Activated B cell treated with CpG ODN at 0.5 μM for 24 hours (primary cell): ENCODE measurements around the gene TPD52L1. TPM values are rescaled to one million over a fixed set of nuclear protein-coding genes. Genes with fewer than 3 reads are reported as not detected.

Experiments used
- ATAC-seq: fragments of 200-7000 bp; cut with Tn5 transposase; one replicate; pipeline ENCODE4 v1.10.0; 2021; ENCODE audit warnings: low read depth, mild to moderate bottlenecking, moderate library complexity
- CTCF ChIA-PET: fragments of 350-600 bp; sonication (Branson Sonifier 250); formaldehyde crosslinking; loops from one replicate; lab custom pipeline; 2021; ENCODE audit warnings: antibody characterized with exemption; lab: Charles Lee
- POLR2A ChIA-PET: fragments of 350-600 bp; sonication (Branson Sonifier 250); formaldehyde crosslinking; loops from one replicate; lab custom pipeline; 2021; ENCODE audit warnings: antibody characterized with exemption; lab: Charles Lee
- DNase-seq: peaks from one replicate; pipeline ENCODE4 v3.0.0; 2022
- H3K27ac Mint-ChIP-seq: one replicate; pipeline ENCODE4 v1.8.0; 2020; ENCODE audit warnings: mixed read lengths
- H3K27me3 Mint-ChIP-seq: one replicate; pipeline ENCODE4 v1.8.0; 2021; ENCODE audit warnings: mixed read lengths
- H3K36me3 Mint-ChIP-seq: one replicate; pipeline ENCODE4 v1.8.0; 2021; ENCODE audit warnings: low read depth, mixed read lengths
- H3K4me1 Mint-ChIP-seq: one replicate; pipeline ENCODE4 v1.8.0; 2021; ENCODE audit warnings: mixed read lengths
- H3K4me3 Mint-ChIP-seq: one replicate; pipeline ENCODE4 v1.8.0; 2020; ENCODE audit warnings: mild to moderate bottlenecking, mixed read lengths
- H3K9me3 Mint-ChIP-seq: one replicate; pipeline ENCODE4 v1.8.0; 2020; ENCODE audit warnings: mixed read lengths
- CTCF ChIP-seq: fragments of 200-600 bp; IDR thresholded peaks from one replicate; pipeline ENCODE4 v1.8.0; 2022; ENCODE audit warnings: antibody characterized with exemption, mild to moderate bottlenecking
- intact Hi-C: fragments of 100-400 bp; cut with micrococcal nuclease; formaldehyde crosslinking; loops from one replicate; pipeline ENCODE4 v1.15.1; 2024
- total RNA-seq: library from RNA; stranded (reverse); gene quantifications from 2 replicates; pipeline ENCODE4 v1.2.3, GENCODE V29; 2022

Gene TPD52L1
- total RNA-seq, 1 donor from 2014 or later, result not detected

GRCh38 chr6:125230674-125231073 is 77.1 kb downstream of the TPD52L1 start:
- H3K27ac Mint-ChIP-seq, result no peak overlapping the region
- H3K27me3 Mint-ChIP-seq, result peaks cover 8% of the 10 kb centered on the region
- no peak for TF ChIP-seq CTCF
- DNase-seq (no peak), ATAC-seq (no peak)
- H3K4me3 Mint-ChIP-seq, result no peak overlapping the region
- no peaks in the 10 kb centered on the region for H3K4me1 Mint-ChIP-seq
- no peaks in the 10 kb centered on the region for H3K36me3 Mint-ChIP-seq
- intact Hi-C loops, result no loop called here
- H3K9me3 Mint-ChIP-seq, result no peaks in the 10 kb centered on the region
- POLR2A ChIA-PET, result no interaction called here
- CTCF ChIA-PET, result no interaction called here

GRCh38 chr6:125231133-125231532 is 77.6 kb downstream of the TPD52L1 start:
- H3K4me1 Mint-ChIP-seq, result no peaks in the 10 kb centered on the region
- intact Hi-C loops, result no loop called here
- ChIA-PET CTCF (no interaction called here), POLR2A (no interaction called here)
- DNase-seq (no peak), ATAC-seq (no peak)
- H3K27ac Mint-ChIP-seq, result no peak overlapping the region
- H3K9me3 Mint-ChIP-seq, result no peaks in the 10 kb centered on the region
- H3K27me3 Mint-ChIP-seq, result peaks cover 8% of the 10 kb centered on the region
- H3K36me3 Mint-ChIP-seq, result no peaks in the 10 kb centered on the region
- TF ChIP-seq CTCF, result no peak
- H3K4me3 Mint-ChIP-seq, result no peak overlapping the region

DNA sequence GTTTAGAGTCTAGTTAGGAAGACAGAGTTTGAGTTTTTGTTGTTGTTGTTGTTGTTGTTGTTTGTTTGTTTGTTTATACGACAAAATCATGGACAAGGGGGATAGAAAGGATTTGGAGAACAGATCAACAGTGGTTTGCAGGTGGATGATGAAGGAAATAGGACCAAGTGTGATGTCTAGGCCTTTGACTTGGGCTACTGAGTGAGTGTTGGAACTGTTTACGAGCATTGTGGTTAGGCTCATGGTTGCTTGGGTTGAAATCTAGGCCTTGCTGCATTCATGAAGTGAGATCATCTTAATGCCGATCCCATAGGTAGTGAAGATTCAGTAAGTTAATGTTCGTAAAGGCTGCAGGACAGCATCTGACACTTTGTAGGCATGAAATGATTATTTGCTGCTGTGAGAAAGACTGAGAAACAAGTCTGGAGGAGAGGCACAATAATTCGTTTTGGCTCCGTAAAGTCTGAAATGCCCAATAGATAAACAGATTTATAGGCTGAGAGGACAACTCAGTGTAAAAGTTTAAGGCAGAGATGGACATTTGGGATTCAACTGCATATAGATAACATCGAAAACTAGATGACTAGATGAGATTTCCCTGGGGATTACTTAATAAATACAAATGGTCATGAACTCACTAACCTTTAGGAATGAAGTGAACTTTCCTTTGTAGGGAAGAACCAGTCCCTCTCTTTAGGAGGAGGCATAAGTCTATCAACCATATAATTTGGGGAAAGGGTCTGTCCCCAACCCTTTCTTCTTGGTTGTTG is 78.2 kb downstream of the TPD52L1 start:
- Mint-ChIP-seq H3K27ac (no peak overlapping the region), H3K36me3 (no peaks in the 10 kb centered on the region), H3K9me3 (no peaks in the 10 kb centered on the region), H3K4me3 (no peak overlapping the region), H3K4me1 (no peaks in the 10 kb centered on the region), H3K27me3 (peaks cover 4% of the 10 kb centered on the region)
- ChIA-PET CTCF (no interaction called here), POLR2A (no interaction called here)
- ATAC-seq (no peak), DNase-seq (no peak)
- intact Hi-C loops, result no loop called here
- TF ChIP-seq CTCF, result no peak

- POLR2A ChIA-PET, result no interaction called here
- H3K4me3 Mint-ChIP-seq, result no peak overlapping the region
- H3K27me3 Mint-ChIP-seq, result peaks cover 4% of the 10 kb centered on the region
- DNase-seq, result no peak
- H3K36me3 Mint-ChIP-seq, result no peaks in the 10 kb centered on the region
- no peak overlapping the region for H3K27ac Mint-ChIP-seq
- CTCF ChIA-PET, result no interaction called here
- TF ChIP-seq CTCF, result no peak
- no peak for ATAC-seq
- H3K9me3 Mint-ChIP-seq, result no peaks in the 10 kb centered on the region
- no peaks in the 10 kb centered on the region for H3K4me1 Mint-ChIP-seq
- intact Hi-C loops, result no loop called here
These were observed 78.9 kb downstream of the TPD52L1 start for GRCh38 chr6:125232466-125232865.

- Mint-ChIP-seq H3K4me3 (no peak overlapping the region), H3K27ac (no peak overlapping the region), H3K9me3 (no peaks in the 10 kb centered on the region), H3K4me1 (no peaks in the 10 kb centered on the region), H3K27me3 (peaks cover under 1% of the 10 kb centered on the region), H3K36me3 (no peaks in the 10 kb centered on the region)
- TF ChIP-seq CTCF, result no peak
- ChIA-PET POLR2A (no interaction called here), CTCF (no interaction called here)
- DNase-seq (no peak), ATAC-seq (no peak)
- intact Hi-C loops, result no loop called here
These were observed 79.6 kb downstream of the TPD52L1 start for GRCh38 chr6:125233202-125233601.
